Activated CD4-positive, alpha-beta T cell treated with anti-CD3 and anti-CD28 coated beads for 1 hour (primary cell): ENCODE results near the gene SPECC1.
"Not testable (repeated sequence)": the region's sequence is repeated elsewhere in the genome, so short reads cannot be mapped to it uniquely, and the experiment has no call there.

Experiments
- DNase-seq: peaks from one replicate; pipeline ENCODE4 v3.0.0-alpha.2; 2020

Gene SPECC1

GRCh38 chr17:20133517-20133916 lies 124.4 kb downstream of the SPECC1 start:
- no peak for DNase-seq

- DNase-seq, result no peak
Observed at GRCh38 chr17:20141198-20141972, 132.2 kb downstream of the SPECC1 start.

- no peak for DNase-seq
Observed at GRCh38 chr17:20142268-20142667, 133.1 kb downstream of the SPECC1 start.

- no peak for DNase-seq
Observed at GRCh38 chr17:20143740-20144139, 134.6 kb downstream of the SPECC1 start.

- no peak for DNase-seq
Observed at GRCh38 chr17:20145567-20145966, 136.4 kb downstream of the SPECC1 start.

GRCh38 chr17:20149251-20149650 lies 140.1 kb downstream of the SPECC1 start:
- no peak for DNase-seq

- DNase-seq, result no peak
Observed at GRCh38 chr17:20151174-20151573, 142.0 kb downstream of the SPECC1 start.

- no peak for DNase-seq
Observed at GRCh38 chr17:20153231-20153630, 144.1 kb downstream of the SPECC1 start.

GRCh38 chr17:20154286-20155000 lies 145.3 kb downstream of the SPECC1 start:
- DNase-seq, result no peak

GRCh38 chr17:20155258-20156195 lies 146.4 kb downstream of the SPECC1 start:
- peak; percentile 87 for DNase-seq

GRCh38 chr17:20156196-20157000 lies 147.2 kb downstream of the SPECC1 start:
- DNase-seq, result no peak

GRCh38 chr17:20157001-20157310 lies 147.8 kb downstream of the SPECC1 start:
- DNase-seq, result no peak

- DNase-seq, result no peak
Observed at GRCh38 chr17:20158580-20158979, 149.4 kb downstream of the SPECC1 start.

GRCh38 chr17:20159406-20160069 lies 150.4 kb downstream of the SPECC1 start:
- no peak for DNase-seq

GRCh38 chr17:20165516-20165915 lies 156.4 kb downstream of the SPECC1 start:
- not testable (repeated sequence) for DNase-seq

GRCh38 chr17:20170085-20170484 lies 160.9 kb downstream of the SPECC1 start:
- DNase-seq, result no peak

GRCh38 chr17:20171741-20172365 lies 162.7 kb downstream of the SPECC1 start:
- DNase-seq, result no peak

- no peak for DNase-seq
Observed at GRCh38 chr17:20172376-20172775, 163.2 kb downstream of the SPECC1 start.

GRCh38 chr17:20173091-20173490 lies 163.9 kb downstream of the SPECC1 start:
- no peak for DNase-seq

- no peak for DNase-seq
Observed at GRCh38 chr17:20174588-20175265, 165.6 kb downstream of the SPECC1 start.

- DNase-seq, result no peak
Observed at GRCh38 chr17:20179041-20179440, 169.9 kb downstream of the SPECC1 start.
